T-helper 2 cell treated with Interferon-gamma antibody and Interleukin-4, amounts not matched to agents 100 ng/mL and 5 ng/mL, for 36 hours (primary cell): ENCODE measurements around the gene SLC37A1. TPM values are rescaled to one million over a fixed set of nuclear protein-coding genes. Genes with fewer than 3 reads are reported as not detected.

Experiments
- intact Hi-C: fragments of 100-400 bp; cut with micrococcal nuclease; formaldehyde crosslinking; loops from one replicate; pipeline ENCODE4 v1.15.1; 2023
- total RNA-seq: library from RNA; stranded (reverse); gene quantifications from 2 replicates; pipeline ENCODE4 v1.2.3, GENCODE V29; 2022

The SLC37A1 gene
- total RNA-seq, 1 donor from 2014 or later: 10.1 TPM

DNA sequence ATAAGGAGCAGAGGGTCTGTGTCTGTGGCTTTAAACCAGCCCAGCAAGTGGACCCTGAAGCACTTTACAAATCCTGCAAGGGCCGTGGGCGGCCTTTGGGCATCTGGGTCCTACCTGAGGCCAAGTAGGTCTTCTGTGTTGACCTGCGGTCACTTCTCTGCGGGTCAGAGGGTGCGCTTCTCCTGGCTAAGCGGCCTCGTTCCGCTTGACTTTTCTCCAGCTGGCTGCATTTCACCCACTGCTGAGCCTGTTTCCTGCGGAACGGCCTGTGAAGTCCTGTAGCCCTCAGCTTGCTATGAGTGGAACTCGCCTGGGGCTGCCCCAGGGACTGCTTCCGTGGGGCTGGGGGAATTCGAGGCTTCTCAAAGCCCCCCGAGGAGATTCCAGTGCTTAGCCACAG lies 43.3 kb downstream of the SLC37A1 start:
- intact Hi-C loops: no loop called here

DNA sequence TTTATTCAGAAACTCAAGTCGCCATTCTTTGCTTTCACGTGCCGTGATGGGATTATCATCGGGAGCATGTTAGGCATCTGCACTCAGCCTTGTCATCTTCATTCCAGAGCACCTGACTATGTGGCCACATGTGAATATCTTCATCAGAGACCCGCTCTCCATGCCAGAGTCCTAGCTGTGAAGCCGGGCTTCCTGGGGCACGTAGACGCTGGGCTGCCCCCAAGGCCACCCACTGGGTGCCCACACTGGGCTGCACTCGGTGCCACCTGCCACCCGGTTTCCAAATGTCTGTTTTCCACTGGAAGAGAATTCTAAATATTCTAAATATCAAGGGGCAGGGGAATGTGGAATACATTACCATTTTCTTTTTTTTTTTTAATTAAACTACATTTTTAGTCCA lies 43.8 kb downstream of the SLC37A1 start:
- intact Hi-C loops: no loop called here

DNA sequence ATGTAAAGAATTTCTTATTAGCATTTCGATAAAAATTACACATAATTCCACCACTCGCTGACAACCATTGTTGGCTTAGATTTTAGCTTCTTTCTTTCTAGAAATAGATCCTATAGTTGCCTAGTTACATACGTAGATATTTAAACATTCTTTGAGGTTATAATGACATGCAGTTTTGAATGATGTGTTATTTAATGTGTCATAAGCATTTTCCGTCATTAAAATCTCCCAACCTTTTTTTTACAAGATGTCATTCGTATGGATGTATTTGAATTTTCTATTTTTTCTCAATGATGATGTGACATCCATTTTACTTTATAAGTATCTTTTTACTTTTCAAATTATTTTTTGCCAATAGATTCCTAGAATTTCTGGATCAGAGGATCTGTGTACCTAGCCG lies 44.7 kb downstream of the SLC37A1 start:
- intact Hi-C loops: no loop called here

DNA sequence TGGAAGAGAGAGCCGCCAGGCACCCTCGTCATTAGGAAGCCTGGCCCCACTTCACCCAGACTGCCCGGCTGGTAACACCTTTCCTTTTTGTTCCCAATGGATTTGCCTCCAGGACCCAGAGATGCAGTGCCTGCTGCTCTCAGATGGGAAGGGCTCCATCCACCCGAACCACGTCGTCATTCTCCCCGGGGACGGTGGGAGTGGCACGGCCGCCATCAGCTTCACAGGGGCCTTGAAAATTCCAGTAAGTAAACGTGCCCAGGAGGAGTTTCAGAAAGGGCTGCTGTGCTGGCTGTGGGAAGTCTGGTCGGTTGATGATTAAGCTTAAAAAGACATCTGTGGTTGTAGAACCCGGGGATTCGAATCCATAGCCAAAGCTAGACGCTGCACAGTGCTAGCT lies 45.2 kb downstream of the SLC37A1 start:
- intact Hi-C loops: no loop called here

DNA sequence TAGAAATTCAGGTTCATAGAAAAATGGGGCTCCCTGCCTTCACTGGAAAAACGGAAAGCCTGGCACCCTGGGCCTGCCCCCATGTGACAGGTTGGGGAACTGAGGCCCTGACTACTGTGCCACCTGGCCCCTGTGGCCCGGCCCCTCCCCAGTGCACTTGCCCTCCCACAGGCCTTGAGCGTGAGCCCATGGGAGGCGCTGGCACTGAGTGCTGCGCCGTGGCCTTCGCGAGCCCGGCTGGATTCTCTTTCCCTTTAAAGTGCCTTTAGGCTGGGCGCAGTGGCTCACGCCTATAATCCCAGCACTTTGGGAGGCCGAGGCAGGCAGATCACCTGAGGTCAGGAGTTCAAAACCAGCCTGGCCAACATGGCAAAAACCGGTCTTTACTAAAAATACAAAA lies 45.7 kb downstream of the SLC37A1 start:
- intact Hi-C loops: no loop called here

DNA sequence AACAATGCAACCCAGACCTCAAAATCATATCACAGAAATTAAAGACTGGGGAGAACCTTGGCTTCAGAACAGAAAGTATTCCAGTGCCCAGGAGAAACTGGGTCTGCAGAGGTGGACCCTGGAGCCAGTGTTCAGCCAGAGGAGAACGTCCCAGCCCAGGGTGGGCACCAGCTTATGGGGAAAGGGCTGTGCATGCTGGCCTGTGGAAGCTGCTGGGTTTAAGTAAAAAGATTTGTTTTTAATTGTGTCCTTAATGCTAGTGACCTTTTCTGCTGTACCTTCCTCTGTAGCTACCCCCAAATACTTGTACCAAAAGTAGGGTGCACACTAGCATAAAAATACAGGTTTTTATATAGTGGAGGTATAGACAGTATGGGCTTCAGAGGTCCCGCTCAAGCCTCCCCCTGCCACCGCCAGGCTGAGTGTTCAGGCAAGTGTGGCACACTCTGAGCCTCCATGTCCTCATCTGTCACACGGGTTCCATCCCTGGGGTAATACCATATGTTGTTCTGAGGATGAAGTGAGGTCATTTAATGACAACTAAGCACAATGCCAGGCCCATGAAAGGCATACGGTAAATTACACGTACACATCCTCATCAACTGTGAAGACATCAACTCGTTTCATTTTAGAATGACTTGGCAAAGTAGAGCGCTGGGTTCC lies 47.0 kb downstream of the SLC37A1 start:
- intact Hi-C loops: no loop called here

DNA sequence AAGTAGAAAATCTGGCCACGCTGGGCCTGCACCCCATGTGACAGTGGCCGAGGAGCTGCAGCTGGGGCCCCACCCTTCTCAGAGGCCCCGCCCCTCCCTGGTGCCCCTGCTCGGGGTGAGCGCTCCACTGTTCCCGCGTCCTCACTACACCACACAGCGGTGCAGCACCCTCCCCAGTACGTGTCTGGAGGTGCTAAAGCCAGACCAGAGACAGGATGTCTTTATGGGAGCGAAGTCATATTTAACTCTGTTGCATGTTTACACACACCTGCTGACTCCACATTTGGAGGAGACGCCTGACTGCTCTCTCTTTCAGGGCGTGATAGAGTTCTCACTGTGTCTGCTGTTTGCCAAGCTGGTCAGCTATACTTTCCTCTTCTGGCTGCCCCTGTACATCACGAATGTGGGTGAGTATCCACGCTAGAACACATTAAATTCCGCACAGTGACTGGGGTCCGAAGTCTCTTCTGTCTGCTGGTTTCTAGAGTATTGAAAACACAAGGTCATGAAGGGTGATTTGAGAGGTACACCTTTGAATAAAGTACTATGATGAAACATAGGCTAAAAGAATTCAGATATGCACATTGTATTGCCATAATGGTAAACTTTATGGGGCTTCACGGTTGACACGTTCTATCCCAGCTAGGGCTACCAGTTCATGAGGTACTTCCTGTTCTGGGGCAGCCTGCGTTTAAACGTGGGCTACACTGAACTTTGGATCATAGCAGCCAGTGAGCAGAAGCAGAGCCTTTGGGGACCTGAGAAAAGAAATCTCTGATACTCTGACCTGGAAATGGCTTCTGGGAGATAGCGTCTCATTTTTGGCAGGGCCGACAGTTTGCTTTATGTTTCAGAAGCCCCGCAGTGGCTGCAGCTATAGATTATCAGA lies 48.4 kb downstream of the SLC37A1 start:
- intact Hi-C loops: no loop called here

DNA sequence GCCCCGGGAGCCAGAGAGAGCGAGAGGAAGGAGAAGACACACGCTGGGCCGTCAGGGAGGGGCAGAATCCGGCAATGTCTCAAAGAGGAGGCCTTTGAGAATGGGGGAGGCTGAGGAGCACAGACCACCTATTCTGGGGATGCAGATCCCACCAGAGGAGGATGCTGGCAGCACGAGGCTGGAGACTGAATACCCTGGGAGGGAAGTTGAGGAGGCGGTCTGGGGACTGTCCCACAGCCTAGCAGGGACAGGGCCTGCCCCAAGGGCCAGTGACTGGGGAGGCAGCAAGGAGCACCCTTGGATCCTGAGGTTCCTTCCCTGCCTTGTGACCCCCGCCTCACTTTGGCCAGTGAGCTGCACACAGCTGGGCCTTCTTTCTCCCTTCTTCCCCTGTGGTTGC lies 49.2 kb downstream of the SLC37A1 start:
- intact Hi-C loops: no loop called here

DNA sequence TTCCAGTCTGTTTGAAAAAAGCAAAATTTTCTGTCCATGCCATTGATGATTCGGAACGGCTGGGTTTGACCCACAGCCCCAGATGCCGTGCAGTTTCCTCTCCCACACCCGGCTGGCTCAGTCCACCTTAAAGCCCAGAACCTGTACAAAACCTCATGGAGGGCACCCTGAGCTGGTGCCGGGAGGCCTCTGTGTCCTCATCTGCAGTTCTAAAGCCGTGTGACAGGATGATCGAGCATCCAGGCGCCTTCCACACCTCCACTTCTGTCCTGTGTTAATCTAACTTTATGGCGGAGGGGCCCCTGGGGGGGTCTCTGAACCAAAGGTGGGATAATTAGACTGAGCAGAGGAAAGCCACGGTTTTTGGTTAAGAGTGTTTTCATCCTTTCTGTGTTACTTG lies 49.6 kb downstream of the SLC37A1 start:
- intact Hi-C loops: no loop called here

DNA sequence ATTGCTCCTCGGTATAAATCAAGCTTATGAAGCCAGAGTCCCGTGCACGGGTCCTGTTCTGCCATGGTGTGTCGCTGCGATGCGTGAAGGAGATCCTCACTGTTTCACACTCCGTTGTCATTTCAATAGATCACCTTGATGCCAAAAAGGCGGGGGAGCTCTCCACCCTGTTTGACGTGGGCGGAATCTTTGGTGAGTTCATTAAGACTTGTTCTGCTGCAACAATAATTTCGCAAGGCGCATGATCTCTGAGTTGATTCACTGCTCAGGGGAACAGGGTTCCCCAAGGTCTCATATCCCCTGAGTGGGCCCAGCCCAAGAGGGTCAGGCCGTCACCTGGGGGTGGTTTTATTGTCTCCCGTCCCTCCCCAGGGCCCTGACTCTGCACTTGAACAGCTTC lies 50.0 kb downstream of the SLC37A1 start:
- intact Hi-C loops: no loop called here

DNA sequence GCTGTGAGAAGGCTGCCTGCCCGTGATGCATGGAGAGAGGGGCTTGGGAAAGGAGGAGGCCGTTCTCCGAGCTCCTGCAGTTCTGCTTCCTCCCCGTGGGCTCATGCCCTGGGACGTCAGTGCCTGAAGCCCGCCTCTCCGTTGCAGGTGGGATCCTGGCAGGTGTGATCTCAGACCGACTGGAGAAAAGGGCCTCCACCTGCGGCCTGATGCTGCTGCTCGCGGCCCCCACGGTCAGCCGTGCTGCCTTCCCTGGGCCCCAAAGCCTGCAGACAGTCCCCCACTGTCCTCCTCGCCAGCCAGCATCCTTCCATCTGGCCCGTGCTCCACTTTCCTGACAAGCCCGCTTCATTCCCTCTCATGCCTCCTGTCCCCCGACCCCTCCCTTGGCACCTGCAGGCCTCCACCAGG lies 50.9 kb downstream of the SLC37A1 start:
- intact Hi-C loops: no loop called here

DNA sequence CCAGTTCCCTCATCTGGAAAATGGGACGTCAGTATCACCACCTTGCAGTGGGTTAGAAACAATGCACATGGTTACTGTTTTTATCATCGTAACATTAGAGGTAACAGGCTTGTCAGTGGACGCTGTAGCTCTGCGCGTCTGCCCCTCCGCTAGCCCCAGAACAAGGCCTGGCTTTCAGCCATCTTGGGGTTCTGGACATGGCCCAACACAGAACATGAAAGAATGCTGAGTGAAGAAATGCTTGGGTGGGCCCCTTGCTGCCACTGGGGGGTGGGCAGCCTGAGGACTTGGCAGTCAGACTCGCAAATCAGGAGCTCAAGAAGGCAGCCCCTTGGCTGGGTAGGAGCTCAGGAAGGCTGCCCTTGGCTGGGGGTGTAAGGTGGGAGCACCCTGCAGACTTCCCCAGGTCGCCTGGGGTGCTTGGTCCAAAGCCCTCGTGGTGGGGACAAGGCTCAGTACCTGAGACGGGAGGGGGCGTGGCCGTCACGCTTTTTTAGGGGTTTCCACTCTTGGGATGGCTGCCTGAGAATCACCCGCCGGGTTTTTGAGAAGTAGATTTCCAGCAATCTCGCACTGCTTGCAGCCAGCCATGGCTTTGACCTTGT lies 51.7 kb downstream of the SLC37A1 start:
- intact Hi-C loops: no loop called here

DNA sequence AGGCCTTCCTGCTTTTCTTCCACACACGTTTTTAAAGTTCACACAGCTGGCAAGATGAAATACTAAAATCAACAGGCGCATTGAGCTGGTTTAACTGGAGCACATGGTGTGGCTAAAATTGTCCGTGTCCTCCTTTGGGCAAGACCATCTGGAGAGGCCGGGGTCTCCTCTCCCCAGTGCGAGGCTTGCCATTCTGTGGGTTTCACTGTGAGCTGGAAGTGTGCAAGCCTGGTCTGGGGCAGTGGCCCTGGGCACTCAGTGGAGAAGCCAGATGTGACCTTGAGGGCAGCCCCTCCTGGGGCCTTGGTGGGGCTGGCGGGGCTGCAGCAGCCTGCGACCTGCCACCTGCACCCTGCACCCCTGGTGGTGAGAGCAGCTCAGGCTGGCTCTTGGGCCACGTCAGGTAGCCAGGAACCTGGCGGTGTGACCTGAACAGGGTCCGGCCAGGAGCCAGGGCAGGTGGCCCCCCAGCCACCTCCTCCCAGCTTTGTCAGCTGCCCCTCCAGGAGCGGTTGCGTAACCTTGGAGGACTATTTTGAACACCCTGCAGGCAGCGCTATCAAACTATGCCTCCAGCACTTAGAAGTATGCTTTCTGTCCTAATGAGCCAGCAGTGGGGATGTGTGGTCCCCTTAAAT lies 52.4 kb downstream of the SLC37A1 start:
- intact Hi-C loops: no loop called here

DNA sequence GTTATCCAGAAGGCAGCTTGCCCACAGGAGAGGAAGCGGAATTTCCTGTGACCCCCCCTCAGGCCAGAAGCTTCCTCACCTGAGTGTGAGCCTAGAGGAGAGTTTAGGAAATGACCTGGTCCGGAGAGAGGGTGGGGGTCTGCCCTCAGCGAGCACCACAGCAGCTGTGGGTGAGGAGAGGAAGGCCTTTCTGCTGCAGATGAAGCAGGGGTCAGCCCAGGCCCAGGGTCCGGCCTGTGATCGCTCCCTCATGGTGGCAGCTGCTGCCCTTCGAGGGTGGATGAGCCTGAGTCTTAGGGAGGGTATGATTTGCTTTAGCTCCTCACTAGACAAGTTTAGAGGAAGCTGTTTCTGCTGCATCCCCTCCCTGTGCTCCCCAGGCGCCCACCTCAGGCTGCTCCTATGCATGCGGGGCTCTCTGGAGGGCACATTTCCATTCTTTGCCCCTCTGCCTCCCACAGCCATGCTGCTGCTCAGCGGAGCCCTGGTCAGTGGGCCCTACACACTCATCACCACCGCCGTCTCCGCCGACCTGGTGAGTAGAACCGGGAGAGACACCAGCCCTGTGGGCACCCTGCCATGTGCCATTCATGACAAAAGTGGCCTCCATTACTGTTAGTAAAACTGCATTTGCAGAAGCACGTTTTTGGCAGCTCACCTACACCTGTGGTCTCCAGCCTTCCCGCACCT lies 53.0 kb downstream of the SLC37A1 start:
- intact Hi-C loops: no loop called here

DNA sequence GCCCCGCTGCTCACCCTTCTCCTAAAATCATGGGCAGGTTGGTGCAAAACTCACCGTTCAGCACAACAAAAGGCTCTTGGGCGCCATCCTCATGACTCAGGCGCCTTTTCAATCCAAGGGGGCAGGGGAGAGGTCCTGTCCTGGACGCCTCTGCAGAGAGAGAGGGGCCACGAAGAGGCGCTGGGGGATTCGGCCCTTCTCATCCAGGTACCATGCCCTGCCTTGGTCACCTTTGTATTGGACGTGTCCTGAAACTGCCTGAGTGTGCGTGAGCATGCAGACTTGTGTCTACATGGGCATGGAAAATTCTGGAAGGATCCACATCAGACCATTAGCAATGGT lies 53.5 kb downstream of the SLC37A1 start:
- intact Hi-C loops: no loop called here

DNA sequence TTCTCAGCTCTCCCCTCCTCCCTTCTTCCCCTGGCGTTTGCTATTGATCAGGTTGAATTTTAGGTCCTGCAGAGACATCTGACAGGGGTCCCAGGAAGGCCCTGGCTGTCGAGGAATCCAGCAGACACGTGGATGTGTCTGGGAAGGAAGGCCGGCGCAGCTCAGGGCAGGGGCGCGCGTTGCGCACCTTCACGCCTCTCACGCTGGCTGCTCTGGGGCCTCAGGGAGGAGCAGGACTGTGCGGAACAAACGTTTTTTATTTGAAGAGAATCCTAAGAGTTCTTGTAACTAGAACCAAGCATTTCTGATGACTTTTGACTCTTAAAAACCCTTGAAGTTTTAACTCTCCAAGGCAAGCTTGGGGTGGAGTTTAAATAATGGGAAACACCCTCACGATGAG lies 54.2 kb downstream of the SLC37A1 start:
- intact Hi-C loops: no loop called here

DNA sequence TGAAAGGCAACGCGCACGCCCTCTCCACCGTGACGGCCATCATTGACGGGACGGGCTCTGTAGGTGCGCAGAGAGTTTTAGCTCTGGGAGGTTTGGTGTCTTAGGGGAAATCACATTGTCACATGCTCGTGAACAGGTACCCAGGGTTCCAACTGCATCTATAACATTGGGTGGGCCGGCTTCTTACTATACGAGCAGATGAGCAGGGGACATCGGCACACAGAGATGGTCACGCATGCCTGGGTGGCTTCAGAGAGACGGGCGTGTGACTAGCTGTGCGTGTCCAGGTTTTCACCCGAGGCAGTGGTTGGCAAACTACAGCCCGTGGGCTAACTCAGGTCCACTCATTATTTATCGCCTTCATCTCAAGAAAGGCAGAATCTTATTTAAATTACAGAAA lies 54.7 kb downstream of the SLC37A1 start:
- intact Hi-C loops: no loop called here

DNA sequence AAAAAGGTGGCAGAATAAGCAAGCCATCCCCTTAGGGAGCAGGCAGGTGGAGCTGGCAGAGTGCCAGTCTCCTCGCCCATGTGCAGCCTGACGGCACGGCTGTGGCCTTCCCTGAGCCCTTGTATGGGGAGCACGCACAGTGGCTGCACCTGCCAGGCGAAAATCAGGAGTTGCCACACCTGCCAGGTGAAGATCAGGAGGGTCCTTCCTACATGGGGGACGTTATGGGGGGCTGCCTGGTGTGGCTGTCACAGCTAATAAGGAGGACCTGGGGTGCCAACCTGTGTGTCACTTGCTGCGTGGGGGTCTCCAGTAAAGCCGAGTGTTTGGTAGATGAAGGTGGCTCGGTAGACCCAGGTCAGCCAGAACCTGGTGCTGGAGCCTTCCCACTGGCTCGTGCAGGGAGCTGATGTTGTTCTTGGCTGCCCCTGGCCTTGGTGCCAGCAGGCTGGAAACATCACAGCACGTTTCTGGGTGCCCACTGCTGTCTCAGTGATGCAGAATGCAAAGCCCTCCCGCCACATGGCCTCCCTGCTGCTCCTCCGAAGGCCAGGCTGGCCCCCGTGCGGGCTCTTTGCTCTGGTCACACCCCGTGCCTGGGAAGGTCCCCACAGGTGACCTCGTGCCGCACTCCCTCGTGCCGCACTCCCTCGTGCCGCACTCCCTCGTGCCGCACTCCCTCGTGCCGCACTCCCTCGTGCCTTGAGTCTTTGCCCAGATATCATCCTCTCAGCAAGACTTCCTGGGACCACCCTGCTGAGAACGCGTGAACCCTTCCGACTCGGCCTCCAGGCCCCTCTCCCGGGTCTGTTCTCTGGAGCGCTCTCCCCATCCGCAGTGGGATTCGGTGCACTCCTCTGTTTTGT lies 55.4 kb downstream of the SLC37A1 start:
- intact Hi-C loops: no loop called here

DNA sequence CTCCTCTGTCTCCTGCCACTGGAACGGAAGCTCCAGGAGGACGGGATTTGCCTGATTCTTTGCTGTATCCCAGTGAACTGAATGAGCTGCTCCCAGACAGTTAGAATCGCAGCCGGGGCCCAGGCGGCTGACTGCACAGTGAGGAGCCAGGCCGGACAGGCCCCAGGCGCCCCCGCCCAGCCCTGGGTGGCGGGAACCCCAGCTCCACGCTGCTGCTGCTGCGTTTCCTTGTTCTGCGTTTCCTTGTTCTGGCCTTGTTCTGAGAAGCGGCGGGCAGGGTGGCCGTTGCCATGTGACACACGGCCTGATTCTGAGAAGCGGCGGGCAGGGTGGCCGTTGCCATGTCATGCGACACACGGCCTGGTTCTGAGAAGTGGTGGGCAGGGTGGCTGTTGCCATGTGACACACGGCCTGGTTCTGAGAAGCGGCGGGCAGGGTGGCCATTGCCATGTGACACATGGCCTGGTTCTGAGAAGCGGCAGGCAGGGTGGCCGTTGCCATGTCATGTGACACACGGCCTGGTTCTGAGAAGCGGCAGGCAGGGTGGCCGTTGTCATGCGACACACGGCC lies 56.2 kb downstream of the SLC37A1 start:
- intact Hi-C loops: no loop called here

DNA sequence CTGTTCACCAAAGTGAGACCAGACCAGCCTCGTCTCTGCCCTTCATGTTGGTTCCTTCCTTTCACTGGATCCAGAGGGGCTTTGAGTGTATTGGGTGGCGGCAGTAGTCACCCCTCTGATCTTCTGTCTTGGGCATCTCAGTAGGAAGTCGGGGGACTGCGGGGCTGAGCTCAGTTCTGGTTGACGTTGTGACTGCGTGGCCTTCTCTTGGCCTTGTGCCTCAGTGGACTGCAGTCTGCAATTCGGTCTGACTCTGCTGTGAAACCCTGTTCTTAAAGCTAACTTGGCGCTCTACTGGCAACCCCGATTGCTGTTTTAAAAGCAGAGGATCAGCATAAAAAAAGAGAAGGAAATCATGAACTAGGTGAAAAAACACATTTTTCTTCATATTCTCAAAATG lies 56.7 kb downstream of the SLC37A1 start:
- intact Hi-C loops: no loop called here
